Ectodermal cell (in vitro differentiated cells): Measurements from ENCODE around the gene KLHDC4.
"Not testable (repeated sequence)": the region's sequence is repeated elsewhere in the genome, so short reads cannot be mapped to it uniquely, and the experiment has no call there.

Experiments used
- H3K27ac ChIP-seq: 2 replicates; pipeline ENCODE4 v1.7.0; 2013; ENCODE audit warnings: mild to moderate bottlenecking, low read depth, low read length; ENCODE audit not compliant: insufficient read depth, poor library complexity, severe bottlenecking
- H3K27me3 ChIP-seq: 2 replicates; pipeline ENCODE4 v1.7.0; 2013; ENCODE audit warnings: mild to moderate bottlenecking, low read length; ENCODE audit not compliant: insufficient read depth, control insufficient read depth, poor library complexity, severe bottlenecking
- H3K36me3 ChIP-seq: one replicate; pipeline ENCODE4 v1.7.0; 2013; ENCODE audit warnings: low read length; ENCODE audit not compliant: control insufficient read depth, insufficient read depth
- H3K4me1 ChIP-seq: one replicate; pipeline ENCODE4 v1.7.0; 2013; ENCODE audit warnings: low read length; ENCODE audit not compliant: control insufficient read depth, insufficient read depth
- H3K4me3 ChIP-seq: 2 replicates; pipeline ENCODE4 v1.7.0; 2013; ENCODE audit warnings: low read depth, low read length, control low read depth; ENCODE audit not compliant: insufficient read depth
- H3K9me3 ChIP-seq: 2 replicates; pipeline ENCODE4 v1.7.0; 2013; ENCODE audit warnings: mild to moderate bottlenecking, low read length, moderate library complexity; ENCODE audit not compliant: control insufficient read depth
- WGBS, 2 experiments: methylation state at CpG; one replicate each; pipeline ENCODE4 v1.1.7; 2013; ENCODE audit warnings: missing lambda C conversion rate in 2 of 2; 5-methylcytosine and 5-hydroxymethylcytosine counted together

The KLHDC4 gene

DNA sequence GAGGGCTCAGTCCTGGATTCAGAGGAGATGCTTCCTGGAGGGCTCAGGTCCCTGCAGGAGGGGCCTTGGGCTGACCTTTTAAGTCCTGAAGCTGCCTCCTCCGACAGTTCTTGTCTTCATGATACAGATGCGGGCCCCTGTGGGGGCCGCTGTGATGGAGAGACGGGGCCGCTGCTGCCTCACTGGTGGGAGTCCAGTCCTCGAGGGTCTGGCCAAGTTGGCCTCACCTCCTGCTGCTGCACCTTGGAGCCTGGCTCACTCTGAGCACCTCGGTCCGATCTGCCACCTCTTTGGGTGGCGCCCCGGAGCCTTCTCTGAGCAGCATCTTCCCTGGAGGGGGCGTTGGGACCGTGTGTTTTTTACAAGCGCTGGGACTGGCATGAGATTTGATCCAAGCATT, 79.1 kb downstream of the KLHDC4 start:
- Histone ChIP-seq H3K9me3 (no peaks in the 10 kb centered on the region), H3K4me1 (no peaks in the 10 kb centered on the region)
- 86 to 87% methylated on average over 13 of the region's 13 CpGs for WGBS, 2 experiments

DNA sequence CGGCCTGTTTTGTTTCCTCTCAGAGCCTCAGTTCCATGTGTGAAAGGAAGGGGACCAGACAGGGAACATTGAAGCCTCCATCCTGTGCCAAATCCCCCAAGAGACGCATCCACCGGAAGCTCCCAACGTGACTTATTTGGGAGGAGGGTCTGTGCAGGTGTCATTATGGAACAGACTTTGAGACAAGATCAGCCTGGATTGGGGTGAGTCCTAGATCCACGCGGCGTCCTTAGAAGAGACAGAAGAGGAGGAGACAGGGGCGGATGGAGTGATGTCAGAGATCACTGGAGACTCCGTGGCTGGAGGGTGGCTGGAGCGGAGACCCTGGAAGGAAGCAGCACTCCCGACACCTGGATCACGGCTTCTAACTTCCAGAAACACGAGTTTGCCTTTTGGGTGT, 80.0 kb downstream of the KLHDC4 start:
- Histone ChIP-seq H3K4me3 (no peak overlapping the region), H3K27me3 (no peaks in the 10 kb centered on the region), H3K36me3 (no peaks in the 10 kb centered on the region), H3K9me3 (no peaks in the 10 kb centered on the region), H3K4me1 (no peaks in the 10 kb centered on the region), H3K27ac (no peak overlapping the region)
- 88 to 91% methylated on average over 13 of the region's 13 CpGs for WGBS, 2 experiments

More for the DNA sequence above, 79.1 kb downstream of the KLHDC4 start:
- Histone ChIP-seq H3K27me3 (no peaks in the 10 kb centered on the region), H3K27ac (no peak overlapping the region), H3K4me3 (no peak overlapping the region), H3K36me3 (no peaks in the 10 kb centered on the region)

GRCh38 chr16:87685405-87685755, 80.4 kb downstream of the KLHDC4 start:
- Histone ChIP-seq H3K27ac (no peak overlapping the region), H3K9me3 (no peaks in the 10 kb centered on the region), H3K4me3 (no peak overlapping the region), H3K27me3 (no peaks in the 10 kb centered on the region), H3K36me3 (no peaks in the 10 kb centered on the region), H3K4me1 (no peaks in the 10 kb centered on the region)
- 95 to 96% methylated on average over 19 of the region's 19 CpGs for WGBS, 2 experiments

GRCh38 chr16:87684711-87685404, 80.9 kb downstream of the KLHDC4 start:
- no peaks in the 10 kb centered on the region for H3K36me3 ChIP-seq
- 93% methylated on average over 35 of the region's 35 CpGs for whole genome bisulfite sequencing, 2 experiments
- H3K9me3 ChIP-seq, result no peaks in the 10 kb centered on the region
- H3K27ac ChIP-seq, result no peak overlapping the region
- H3K4me1 ChIP-seq, result no peaks in the 10 kb centered on the region
- no peak overlapping the region for H3K4me3 ChIP-seq
- no peaks in the 10 kb centered on the region for H3K27me3 ChIP-seq

- Histone ChIP-seq H3K36me3 (no peaks in the 10 kb centered on the region), H3K27ac (no peak overlapping the region), H3K4me3 (no peak overlapping the region), H3K4me1 (no peaks in the 10 kb centered on the region), H3K9me3 (no peaks in the 10 kb centered on the region), H3K27me3 (no peaks in the 10 kb centered on the region)
- WGBS, 2 experiments, result 95% methylated on average over 24 of the region's 24 CpGs
Observed at GRCh38 chr16:87684106-87684677, 81.6 kb downstream of the KLHDC4 start.

GRCh38 chr16:87682852-87683399, 82.9 kb downstream of the KLHDC4 start:
- WGBS, 2 experiments, result 96% methylated on average over 18 of the region's 18 CpGs
- no peaks in the 10 kb centered on the region for H3K36me3 ChIP-seq
- H3K4me1 ChIP-seq, result no peaks in the 10 kb centered on the region
- H3K4me3 ChIP-seq, result no peak overlapping the region
- no peak overlapping the region for H3K27ac ChIP-seq
- H3K27me3 ChIP-seq, result no peaks in the 10 kb centered on the region
- H3K9me3 ChIP-seq, result no peaks in the 10 kb centered on the region

- no peak overlapping the region for H3K4me3 ChIP-seq
- no peaks in the 10 kb centered on the region for H3K27me3 ChIP-seq
- H3K4me1 ChIP-seq, result no peaks in the 10 kb centered on the region
- no peaks in the 10 kb centered on the region for H3K9me3 ChIP-seq
- 83 to 85% methylated on average over 9 of the region's 9 CpGs for WGBS, 2 experiments
- no peak overlapping the region for H3K27ac ChIP-seq
- H3K36me3 ChIP-seq, result no peaks in the 10 kb centered on the region
Observed at GRCh38 chr16:87681981-87682570, 83.7 kb downstream of the KLHDC4 start.

DNA sequence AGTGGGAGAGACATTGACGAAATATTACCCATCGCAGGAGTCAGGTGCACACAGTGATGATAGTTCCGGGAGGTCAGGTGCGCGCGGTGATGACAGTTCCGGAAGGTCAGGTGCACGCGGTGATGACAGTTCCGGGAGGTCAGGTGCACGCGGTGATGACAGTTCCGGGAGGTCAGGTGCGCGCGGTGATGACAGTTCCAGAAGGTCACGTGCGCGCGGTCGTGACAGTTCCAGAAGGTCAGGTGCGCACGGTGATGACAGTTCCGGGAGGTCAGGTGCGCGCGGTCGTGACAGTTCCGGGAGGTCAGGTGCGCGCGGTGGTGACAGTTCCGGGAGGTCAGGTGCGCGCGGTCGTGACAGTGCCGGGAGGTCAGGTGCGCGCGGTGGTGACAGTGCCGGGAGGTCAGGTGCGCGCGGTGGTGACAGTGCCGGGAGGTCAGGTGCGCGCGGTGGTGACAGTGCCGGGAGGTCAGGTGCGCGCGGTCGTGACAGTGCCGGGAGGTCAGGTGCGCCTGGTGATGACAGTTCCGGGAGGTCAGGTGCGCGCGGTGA, 84.7 kb downstream of the KLHDC4 start:
- not testable (repeated sequence) for H3K27ac ChIP-seq, H3K36me3 ChIP-seq, H3K4me1 ChIP-seq, H3K27me3 ChIP-seq, H3K4me3 ChIP-seq, H3K9me3 ChIP-seq
- 97% methylated on average over 60 of the region's 60 CpGs for WGBS, 2 experiments

- Histone ChIP-seq H3K4me1 (no peaks in the 10 kb centered on the region), H3K4me3 (no peak overlapping the region), H3K27me3 (no peaks in the 10 kb centered on the region), H3K9me3 (no peaks in the 10 kb centered on the region), H3K36me3 (no peaks in the 10 kb centered on the region), H3K27ac (no peak overlapping the region)
- 92 to 94% methylated on average over 17 of the region's 17 CpGs for WGBS, 2 experiments
Observed at GRCh38 chr16:87680272-87680644, 85.5 kb downstream of the KLHDC4 start.

DNA sequence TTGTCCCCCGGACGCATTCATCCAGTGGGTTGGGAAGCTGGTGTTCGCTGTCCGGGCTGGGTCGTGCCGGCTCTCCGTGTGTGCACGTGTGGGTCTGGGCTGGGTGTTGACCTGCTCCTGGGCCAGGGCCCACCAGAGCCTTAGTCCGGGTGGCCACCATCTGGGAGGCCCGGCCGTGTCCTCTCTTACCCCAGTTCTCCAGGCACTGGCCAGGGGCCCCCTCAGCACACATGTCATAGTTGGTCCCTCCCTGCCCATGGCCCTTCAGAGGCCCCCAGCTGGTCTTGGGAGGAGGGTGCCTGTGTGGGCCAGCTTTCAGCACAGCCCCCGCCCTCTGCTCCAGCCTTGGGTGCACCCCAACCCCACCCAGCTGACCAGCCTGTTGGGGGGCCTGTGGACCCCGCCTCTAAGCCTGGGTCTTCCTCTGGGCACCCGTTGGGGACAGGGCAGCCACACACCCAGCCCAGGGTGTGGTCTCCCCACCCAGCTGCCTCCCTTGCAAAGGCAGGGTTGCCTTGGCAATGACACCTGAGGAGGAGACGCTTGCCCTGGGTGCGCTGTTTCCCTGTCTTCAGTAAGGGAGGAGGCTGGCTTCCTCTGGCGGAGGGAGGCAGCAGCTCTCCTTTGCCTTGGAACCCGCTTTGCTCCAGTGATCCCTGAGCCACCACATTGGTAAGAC, 86.1 kb downstream of the KLHDC4 start:
- no peak overlapping the region for H3K27ac ChIP-seq
- no peaks in the 10 kb centered on the region for H3K36me3 ChIP-seq
- 91 to 94% methylated on average over 18 of the region's 18 CpGs for WGBS, 2 experiments
- H3K9me3 ChIP-seq, result no peaks in the 10 kb centered on the region
- H3K4me3 ChIP-seq, result no peak overlapping the region
- H3K4me1 ChIP-seq, result no peaks in the 10 kb centered on the region
- H3K27me3 ChIP-seq, result no peaks in the 10 kb centered on the region
